Measurements from ENCODE around the gene KDM5D. TPM values are rescaled to one million over a fixed set of nuclear protein-coding genes. Genes with fewer than 3 reads are reported as not detected.

KDM5D gene
- total RNA-seq, 2 donors from 2014 or later, result 0.72 TPM; not detected in 1

GRCh38 chrY:19680821-19681220 lies 63.7 kb downstream of the KDM5D start:
- no peaks in the 10 kb centered on the region for H3K9me3 ChIP-seq
- no peaks in the 10 kb centered on the region for H3K36me3 ChIP-seq
- H3K4me3 ChIP-seq, result no peak overlapping the region
- DNase-seq, result no peak
- H3K9ac ChIP-seq (ENCODE audit: low read depth in 2 of 2, low read length in 2 of 2), result no peak overlapping the region
- TF ChIP-seq CTCF (IDR thresholded peaks at IDR 0.05), result no peak
- H3K4me1 ChIP-seq, result no peaks in the 10 kb centered on the region
- no peaks in the 10 kb centered on the region for H3K27me3 ChIP-seq
- no peak overlapping the region for H3K27ac ChIP-seq
- intact Hi-C loops (cut with DNase I), result no loop called here

Data from colonic mucosa (tissue), 4 donors.